ENCODE data around the gene SLC44A2.

SLC44A2 gene

DNA sequence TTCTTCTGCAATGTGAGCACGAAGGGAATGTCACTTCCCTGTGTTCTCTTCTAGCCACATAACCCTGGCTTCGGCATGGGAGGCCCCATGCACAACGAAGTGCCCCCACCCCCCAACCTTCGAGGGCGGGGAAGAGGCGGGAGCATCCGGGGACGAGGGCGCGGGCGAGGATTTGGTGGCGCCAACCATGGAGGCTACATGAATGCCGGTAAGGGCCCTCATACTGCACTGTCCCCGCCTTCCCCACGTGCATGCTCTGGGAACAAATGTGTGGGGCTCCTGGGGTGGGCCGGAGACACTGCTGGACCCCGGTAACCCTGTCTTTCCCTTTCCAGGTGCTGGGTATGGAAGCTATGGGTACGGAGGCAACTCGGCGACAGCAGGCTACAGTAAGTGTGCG is 58.2 kb downstream of the SLC44A2 start:
- DNase-seq = no peak

DNA sequence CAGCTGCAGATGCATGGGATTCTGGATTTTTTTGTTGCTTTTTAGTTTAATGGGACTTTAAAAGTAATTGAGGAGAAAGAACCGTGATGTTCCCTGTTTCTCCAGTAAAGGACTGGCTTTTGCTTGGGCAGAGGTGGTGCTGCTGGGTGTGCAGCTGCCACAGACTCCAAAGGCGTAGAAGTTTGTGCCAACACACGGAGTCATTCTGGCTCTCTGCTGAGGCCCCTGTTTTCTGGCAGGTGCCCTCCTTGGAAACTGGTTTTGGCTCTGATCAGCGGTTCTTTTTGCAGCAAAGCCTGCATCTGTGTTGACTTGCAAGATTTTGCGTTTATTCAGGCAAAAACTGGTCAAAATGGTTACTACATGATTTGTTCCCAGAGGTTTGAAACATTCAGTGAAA is 59.9 kb downstream of the SLC44A2 start:
- no peak for DNase-seq

- no peak for DNase-seq
Observed at GRCh38 chr19:10686193-10686592, 60.8 kb downstream of the SLC44A2 start.

GRCh38 chr19:10686661-10687517 is 61.5 kb downstream of the SLC44A2 start:
- DNase-seq = no peak

GRCh38 chr19:10687518-10688288 is 62.4 kb downstream of the SLC44A2 start:
- DNase-seq = no peak

DNA sequence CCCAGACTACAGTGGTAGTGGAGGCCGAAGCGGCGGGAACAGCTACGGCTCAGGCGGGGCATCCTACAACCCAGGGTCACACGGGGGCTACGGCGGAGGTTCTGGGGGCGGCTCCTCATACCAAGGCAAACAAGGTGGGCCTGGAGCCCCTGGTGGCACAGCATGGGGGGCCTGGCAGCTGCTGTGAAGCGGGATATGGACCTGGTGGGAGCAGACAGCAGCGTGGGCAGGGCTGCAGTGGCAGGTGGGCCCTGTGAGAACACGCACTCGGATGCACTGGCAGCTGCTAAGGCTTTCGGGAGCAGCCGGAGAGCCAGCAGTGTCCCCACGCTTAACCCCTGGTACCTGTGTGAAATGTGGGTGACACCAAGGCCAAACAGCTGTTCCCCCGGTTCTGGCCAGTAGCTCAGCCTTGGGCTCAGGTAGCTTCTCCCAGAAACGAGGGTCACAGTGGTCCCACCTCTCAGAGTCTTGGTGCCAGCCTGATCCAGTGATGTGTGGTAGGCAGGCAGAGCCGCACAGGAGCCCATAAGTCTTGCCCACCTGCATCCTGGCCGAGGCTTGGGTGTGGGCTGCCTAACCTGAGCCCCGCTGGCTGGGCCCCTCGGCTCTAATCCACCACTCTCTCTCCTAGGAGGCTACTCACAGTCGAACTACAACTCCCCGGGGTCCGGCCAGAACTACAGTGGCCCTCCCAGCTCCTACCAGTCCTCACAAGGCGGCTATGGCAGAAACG is 63.4 kb downstream of the SLC44A2 start:
- no peak for DNase-seq

DNA sequence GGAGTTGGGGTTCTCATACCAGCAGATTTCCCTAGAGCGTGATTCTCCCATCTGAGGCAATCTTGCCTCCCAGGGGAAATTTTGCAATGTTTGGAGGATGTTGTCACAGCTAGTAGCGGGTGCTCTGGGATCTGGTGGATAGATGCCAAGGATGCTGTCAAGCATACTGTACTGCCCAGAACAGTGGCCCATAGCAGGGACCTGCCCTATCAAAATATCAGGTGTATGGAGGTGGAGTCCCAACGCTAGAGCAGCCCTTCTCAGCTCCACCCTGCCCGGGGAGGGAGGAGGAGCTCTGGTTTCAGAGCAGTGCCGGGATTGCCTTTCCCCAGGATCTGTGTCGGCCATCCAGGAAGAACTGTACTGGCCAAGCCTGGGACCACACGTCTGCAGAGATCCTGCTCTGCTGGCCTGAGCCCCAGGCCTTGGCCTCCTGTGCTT is 65.0 kb downstream of the SLC44A2 start:
- DNase-seq = no peak

DNA sequence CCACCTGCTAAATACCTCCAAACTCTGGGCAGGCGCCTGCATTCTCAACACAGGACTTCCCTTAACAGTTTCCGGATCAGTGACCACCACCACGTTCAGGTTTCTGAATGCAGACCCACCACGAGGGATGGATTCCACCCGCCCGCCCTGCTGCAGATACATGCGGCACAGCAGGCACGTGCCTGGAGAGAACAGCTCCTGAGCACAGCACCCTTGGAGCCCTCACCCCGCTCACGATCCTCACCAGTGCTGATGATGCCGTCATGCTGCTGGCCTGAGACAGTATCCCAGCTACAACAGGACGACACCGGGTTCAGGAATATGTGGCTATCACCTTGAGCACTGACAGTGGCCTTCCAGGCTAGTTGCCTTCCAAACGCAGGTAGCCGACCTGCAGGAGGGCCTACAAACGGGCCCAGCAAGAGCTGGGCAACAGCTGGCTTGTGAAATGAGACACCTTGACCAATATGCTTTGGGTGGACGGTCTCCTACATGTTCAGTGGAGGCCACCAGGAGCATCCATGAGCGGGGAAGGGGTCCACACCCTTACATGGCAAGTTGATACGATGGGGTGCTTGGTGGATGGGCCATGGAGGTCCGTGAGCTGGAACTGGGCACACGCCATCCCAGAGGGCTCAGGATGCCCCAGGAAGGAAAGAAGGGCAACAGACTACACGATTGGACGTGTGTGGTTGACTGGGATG is 66.0 kb downstream of the SLC44A2 start:
- DNase-seq = no peak

GRCh38 chr19:10691883-10692282 is 66.5 kb downstream of the SLC44A2 start:
- DNase-seq = no peak

- no peak for DNase-seq
Observed at GRCh38 chr19:10692673-10693264, 67.4 kb downstream of the SLC44A2 start.

All from T-helper 2 cell (primary cell).